Stimulated activated CD8-positive, alpha-beta memory T cell treated with anti-CD3 and anti-CD28 coated beads, Interleukin-15, amount 100 ng/mL, for 48 hours (primary cell): Measurements from ENCODE around the gene NOS1AP.
"Not testable (repeated sequence)": the region's sequence is repeated elsewhere in the genome, so short reads cannot be mapped to it uniquely, and the experiment has no call there.

ENCODE experiments used
- DNase-seq, 2 donors: peaks; one replicate each; pipeline ENCODE4 v3.0.0-alpha.2; 2020; ENCODE audit warnings: low read depth in 2 of 2

The NOS1AP gene

DNA sequence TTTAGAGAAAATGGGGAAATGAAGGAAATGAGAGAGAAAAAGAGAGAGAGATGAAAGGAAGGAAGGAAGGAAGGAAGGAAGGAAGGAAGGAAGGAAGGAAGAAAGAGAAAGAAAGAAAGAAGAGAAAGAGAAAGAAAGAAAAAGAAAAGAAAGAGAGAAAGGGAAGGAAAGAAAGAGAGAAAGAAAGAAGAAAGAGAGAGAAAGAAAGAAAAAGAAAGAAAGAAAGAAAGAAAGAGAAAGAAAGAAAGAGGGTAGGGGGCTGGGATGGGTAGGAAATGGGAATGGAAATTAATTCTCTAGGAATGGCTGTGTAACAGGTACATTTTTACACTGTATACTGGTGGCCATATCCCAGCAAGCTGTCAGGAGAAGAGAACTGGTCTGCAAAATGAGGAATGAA, 346.7 kb downstream of the NOS1AP start:
- DNase-seq: no peak

DNA sequence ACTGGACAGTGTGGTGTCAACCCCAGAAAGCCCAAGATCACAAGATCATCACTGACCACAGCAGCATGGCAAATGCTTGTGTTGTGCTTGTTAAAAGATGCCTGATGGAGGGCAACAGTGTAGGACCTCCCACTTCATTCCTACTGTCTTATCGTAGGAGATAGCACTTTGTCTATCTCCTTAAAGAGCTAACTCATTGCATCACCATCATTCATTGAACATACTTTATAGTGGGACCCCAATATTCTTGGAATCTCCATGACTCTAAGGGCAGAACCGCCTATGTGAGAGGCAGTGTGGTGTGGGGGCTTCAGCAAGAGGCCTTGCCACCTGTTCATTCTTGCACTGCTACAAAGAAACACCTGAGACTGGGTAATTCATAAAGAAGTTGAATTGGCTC, 347.4 kb downstream of the NOS1AP start:
- no peak for DNase-seq

DNA sequence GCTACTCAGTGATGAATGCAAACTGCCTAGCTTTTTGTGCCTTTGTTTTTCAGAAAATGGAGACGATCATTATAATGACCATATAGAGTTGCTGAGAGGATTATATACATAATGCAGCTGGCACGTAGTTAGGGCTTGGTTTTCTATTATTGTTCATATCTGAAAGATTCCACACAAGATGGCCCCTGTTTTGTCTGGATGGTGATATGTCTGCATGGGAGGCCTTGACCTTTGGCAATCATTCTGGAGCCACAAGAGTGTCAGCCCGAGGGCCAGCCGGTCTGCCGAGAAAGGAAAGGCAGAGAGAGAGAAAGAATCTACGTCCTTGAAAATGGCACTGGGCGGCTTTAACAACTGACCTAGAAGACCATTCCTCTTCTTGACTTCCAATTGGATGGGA, 348.2 kb downstream of the NOS1AP start:
- DNase-seq: no peak

DNA sequence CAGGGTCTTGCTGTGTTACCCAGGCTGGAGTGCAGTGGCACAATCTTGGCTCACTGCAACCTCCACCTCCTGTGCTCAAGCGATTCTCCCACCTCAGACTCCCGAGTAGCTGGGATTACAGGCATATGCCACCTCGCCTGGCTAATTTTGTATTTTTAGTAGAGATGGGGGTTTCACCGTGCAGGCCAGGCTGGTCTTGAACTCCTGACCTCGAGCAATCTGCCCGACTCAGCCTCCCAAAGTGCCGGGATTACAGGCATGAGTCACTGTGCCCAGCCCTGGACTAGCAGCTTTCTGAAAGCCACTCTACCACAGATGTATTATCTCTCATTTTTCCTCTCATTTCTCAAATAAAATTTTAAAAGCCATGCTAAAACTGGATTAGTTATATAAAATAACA, 349.1 kb downstream of the NOS1AP start:
- not testable (repeated sequence) for DNase-seq

DNA sequence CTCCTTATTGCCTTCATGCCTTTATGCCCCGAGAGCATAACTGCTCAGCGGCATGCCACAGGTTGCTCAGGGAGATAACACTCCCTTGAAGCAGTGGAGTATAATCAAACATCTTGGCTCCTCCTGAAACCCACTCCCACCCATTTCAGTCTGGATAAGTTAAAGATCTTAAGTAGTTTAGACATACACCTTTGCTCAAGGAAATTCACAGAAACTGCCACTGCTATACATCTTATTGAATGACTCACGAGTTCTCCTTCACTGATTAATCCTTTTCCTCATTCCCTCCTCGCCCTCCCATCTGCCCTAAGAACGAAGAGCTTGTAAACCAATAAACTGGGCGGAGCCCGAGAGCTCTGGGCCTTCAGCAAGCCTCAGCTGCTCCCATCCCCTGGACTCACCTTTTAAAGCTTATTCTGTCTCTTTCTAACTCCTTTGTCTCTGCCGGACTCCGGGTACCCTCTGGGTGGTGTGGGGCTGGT, 350.0 kb downstream of the NOS1AP start:
- not testable (repeated sequence) for DNase-seq
